ENCODE data around the gene MAST1.
"Not testable (repeated sequence)": the region's sequence is repeated elsewhere in the genome, so short reads cannot be mapped to it uniquely, and the experiment has no call there.

The MAST1 gene

DNA sequence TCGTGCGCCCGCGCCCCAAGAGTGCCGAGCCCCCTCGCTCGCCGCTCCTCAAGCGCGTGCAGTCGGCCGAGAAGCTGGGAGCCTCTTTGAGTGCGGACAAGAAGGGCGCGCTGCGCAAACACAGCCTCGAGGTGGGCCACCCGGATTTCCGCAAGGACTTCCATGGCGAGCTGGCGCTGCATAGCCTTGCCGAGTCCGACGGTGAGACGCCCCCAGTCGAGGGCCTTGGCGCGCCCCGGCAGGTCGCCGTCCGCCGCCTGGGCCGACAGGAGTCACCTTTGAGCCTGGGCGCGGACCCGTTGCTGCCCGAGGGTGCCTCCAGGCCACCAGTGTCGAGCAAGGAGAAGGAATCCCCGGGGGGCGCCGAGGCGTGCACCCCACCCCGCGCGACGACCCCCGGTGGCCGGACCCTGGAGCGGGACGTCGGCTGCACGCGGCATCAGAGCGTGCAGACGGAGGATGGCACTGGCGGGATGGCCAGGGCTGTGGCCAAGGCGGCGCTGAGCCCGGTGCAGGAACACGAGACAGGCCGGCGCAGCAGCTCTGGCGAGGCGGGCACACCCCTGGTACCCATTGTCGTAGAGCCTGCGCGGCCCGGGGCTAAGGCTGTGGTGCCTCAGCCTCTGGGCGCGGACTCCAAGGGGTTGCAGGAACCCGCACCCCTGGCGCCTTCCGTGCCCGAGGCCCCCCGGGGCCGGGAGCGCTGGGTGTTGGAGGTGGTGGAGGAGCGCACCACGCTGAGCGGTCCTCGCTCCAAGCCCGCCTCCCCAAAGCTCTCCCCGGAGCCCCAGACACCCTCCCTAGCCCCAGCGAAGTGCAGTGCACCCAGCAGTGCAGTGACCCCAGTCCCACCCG, 35.8 kb downstream of the MAST1 start:
- DNase-seq: no peak

DNA sequence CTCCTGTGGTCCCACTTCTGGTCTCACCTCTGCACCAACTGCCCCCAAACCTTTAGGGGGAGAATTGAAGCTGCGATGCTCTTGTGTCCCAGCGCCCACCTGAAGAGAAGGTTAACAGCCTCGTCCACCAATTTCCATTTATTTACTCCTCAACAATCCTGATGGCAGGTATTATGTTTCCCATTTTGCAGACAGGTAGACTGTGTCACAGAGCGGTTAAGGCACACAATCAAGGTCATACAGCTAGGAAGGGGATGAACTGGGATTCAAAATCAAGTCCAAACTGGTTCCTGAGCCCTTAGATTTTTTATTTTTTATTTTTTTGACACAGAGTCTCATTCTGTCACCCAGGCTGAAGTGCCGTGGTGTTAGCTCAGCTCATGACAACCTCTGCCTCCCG, 36.8 kb downstream of the MAST1 start:
- no peak for DNase-seq

DNA sequence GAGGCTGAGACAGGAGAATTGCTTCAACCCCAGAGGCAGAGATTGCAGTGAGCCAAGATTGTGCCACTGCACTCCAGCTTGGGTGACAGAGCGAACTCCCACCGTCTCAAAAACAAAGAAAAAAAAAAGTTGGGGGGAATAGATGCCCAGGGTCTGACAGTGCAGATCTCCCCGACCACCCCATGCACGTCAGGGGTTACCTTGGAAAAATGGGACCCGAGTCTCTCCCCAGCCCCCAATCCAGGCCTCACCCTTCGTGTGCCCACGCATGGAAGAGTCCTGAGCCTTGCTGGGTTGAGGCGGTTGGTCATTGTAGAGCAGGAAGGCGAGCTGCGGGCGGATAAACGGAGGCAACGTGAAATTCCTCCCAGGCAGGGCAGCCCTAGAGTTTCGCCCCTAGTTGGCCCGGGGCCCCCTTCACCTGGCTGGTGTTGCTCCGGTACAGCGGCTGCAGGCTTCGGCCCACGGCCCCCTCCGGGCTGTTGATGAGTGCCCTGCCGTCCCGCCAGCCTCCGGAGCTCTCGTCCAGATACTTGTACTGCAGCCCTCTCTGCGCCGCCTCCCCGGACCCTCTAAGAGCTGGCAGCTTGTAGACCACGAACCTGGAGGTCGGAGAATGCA, 42.3 kb downstream of the MAST1 start:
- DNase-seq: no peak

DNA sequence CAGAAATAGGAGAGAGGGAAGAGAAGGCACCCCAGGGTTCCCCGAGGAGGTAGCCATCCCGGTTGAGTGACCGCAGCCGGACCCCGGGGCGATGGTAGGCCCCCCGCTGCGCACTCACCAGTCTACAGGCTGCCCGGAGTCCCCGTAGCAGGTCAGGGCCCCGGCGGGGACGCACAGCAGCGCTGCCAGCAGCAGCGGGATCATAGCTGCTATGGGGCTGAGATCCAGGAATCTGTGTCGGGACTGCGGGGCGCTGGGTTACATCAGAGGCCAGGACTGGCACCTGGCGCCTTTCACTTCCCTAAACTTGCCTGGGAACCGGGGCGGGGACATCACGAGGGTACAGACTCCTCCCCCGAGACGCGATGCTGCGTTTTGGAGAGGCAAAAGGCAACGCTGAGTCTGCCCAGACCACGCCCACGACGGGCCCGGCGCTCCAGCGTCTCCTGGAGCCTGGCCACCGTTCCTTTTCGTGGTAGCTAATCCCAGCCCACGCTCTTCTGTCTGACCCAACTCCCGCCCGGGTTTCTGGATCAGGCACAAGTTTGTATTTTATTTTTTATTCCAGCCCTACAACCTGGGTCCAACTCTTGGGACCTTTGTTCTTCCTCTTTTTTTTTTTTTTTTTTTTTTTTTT, 43.0 kb downstream of the MAST1 start, which contains the start of gene DNASE2:
DNASE2 (minus strand) TSS at position 278 of the 637 bp plus-strand sequence; CDS start at position 204, 74 bp downstream.
- DNase-seq: peak; percentile 93

DNA sequence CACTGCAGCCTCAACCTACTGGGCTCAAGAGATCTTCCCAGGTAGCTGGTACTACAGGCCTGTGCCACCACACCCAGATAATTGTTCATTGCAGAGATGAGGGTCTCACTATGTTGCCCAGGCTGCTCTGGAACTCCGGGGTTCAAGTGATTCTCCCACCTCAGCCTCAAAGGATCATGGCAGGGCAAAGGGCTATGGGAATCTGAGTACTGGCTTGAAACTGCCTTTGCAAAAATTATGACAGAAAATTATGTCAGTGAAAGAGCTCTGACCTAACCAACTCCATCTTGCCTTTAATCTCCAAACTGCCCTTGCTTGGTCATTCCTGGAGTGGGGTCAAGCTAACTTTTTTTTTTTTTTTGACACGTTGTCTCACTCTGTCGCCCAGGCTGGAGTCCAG, 44.3 kb downstream of the MAST1 start:
- no peak for DNase-seq

DNA sequence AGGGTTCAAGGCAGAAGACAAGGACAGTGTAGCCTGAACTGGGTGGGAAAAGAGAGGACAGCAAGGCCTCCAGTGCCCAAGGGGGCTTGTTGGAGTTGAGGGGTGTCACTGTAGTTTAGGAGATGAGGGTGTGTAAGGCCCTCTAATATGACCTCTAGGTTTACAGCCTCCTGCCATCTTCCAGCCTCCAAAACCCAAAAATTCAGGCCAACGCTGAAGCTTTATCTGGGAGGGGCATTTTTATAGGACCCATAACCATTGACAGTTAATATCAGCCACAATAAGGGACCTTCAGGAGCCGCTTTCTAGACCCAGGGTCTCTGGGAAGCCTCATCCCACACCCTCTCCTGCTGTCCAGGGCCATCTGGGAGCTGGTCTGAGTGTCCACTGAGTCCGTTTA, 45.9 kb downstream of the MAST1 start:
- DNase-seq: no peak

DNA sequence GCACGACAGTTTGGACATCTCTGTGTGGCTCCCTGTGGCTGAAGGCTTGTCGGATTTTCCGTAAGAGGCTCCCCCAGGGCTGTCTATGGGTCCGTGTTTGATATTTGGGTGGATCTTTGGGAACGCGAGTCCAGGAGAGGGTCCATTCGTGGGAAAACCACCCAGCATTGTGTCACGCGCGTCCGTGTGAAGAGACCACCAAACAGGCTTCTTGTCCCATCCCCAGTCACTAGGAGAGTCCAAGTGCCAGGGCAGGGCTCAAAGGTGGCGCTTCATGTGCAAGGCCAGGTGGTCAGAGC, 46.3 kb downstream of the MAST1 start:
- DNase-seq: no peak

DNA sequence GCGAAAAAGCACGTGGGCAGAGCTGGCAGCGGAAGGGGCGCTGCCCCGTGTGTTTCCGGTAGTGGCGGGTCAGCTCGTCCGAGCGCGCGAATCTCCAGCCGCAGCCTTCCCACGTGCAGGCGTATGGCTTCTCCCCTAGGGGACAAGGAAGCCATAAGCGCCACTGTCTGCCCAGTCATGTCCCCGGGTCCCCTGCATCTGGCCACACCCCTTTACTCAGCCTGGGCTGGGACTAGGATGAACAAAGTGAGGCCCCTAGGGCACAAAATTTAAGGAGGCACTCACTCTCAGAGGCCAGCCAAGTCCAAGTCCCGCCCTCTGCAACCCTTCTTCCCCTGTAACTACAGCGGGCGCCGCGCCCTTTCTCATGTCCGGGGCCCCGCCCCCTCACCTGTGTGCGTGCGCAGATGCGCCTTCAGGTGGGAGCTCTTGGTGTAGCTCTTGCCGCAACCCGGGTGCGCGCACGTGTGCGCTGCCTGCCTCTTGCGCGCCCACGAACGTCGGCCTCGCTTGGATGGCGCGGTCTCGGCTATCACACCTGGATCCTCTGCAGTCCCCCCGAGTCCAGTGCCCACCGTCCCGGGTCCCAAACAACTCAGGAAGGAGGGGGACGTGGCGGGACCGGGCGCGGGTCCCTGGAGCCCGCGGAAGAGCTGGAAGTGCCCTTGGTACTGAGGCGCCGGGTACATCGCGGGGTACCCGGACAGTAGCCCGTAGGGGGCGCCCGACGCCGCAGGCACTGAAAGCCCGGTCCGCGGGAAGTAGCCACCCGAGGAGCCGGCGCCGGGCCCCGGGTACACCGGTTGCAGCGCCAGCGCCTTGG, 46.8 kb downstream of the MAST1 start:
- DNase-seq: no peak

DNA sequence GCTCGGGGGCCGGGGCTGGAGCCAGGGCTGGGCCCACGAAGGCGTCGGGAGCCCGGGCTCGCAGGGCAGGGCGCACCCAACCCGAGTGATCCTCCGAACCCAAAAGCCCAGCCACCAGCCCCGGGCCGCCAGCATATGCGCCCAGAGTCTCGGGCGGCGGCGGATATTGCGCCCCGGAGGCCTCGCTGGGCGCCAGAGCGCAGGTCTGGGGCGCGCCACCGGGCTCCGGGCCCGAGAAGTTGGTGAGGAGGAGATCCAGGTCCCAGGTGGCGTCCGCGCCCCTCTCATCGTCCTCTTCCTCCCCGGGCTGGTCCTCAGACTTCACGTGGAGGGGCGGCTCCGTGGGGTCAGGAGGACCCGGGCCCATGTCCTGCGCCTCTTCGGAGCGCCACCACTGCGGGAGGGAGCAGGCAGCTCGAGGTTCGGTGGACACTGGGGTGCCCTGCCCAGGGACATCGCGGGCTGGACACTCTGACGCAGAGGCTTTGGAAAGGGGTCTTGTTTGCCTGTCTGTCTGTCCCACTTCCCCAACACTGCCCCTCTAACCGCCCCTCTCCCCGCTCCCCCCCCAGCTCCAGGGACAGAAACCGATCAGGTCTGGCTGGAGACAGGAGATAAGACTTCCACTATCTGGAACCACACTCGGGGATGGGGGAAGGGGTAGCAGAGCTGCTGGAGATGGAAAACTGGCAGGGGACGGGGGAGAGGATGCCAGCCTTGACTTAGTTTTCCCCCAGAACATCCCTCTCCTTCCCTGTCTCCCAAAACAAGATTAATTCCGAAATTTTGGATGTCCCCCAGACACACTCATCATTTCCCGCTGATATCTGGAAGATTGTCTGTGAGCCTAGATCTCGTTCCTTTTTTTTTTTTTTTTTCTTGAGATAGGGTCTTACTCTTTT, 47.7 kb downstream of the MAST1 start:
- DNase-seq: no peak

DNA sequence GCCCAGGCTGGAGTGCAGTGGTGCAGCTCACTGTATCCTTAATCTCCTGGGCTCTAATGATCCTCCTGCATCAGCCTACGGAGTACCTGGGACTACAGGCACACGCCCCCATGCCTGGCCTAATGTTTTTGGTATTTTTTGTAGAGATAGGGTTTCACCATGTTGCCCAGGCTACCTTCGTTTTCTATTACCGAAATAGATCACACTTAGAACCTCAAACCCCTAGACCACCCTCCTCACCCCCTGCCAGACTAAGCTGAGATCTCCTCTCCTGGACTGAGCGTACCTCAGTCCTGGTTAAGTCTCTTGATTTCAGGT, 48.3 kb downstream of the MAST1 start:
- DNase-seq: no peak

DNA sequence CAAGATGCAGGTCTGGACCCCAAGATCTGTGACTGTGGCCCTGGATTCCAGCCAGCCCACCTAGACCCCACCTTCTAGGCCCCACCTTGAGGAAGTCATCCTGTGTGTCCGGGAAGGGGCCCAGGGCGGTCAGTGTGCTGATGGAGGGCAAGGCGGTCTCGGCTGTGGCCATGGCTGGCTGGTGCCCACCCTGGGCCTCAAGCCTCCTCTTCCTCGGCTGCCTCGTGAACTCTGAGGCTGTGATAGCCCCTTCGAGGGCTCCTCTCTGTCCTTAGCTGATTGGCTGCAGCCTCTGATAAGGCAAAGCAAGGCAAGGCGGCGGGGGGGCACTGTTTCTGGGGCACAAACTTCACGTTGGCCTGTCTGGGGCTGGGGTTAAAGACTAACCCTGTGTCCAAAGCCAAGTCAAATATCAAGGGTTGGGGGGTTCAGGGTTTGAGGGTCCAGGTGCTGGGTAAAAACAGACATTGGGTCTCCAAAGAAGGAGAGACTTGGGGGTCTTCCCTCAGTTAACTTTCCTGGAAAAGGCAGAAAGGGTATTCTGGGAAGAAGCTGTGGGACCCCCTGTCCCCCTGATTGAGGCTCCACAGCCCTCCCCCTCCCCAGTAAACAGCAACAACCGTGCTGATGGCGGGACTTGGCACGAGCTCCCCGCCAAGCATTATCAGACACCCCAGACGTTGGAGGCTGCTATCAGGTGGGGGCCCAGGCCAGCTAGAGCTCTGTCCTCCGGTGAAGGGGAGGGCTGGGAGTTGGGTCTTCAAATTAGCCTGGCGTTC, 48.8 kb downstream of the MAST1 start, which contains the start of gene KLF1:
KLF1 (minus strand) TSS at position 233 of the 779 bp plus-strand sequence; CDS start at position 172, 61 bp downstream.
- DNase-seq: no peak

DNA sequence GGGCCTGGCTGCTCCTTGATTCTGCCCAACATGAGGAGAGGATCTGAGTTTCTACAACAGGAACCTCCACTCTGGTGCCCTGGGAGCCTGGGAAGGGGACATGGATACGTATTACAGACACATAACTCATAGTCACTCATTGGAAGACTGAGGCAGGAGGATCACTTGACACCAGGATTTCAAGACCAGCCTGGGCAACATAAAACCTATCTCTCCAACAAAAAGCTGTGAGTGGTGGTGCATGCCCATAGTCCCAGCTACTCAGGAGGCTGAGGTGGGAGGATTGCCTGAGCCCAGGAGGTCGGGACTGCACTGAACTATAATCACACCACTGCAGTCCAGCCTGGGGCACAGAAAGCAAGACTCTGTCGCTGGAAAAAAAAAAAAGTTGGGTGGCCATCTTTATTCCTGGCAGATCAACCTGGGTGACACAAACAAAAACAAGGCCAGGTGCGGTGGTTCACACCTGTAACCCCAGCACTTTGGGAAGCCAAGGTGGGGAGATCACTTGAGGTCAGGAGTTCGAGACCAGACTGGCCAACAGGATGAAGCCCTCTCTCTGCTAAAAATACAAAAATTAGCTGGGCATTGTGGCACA, 49.8 kb downstream of the MAST1 start:
- no peak for DNase-seq

DNA sequence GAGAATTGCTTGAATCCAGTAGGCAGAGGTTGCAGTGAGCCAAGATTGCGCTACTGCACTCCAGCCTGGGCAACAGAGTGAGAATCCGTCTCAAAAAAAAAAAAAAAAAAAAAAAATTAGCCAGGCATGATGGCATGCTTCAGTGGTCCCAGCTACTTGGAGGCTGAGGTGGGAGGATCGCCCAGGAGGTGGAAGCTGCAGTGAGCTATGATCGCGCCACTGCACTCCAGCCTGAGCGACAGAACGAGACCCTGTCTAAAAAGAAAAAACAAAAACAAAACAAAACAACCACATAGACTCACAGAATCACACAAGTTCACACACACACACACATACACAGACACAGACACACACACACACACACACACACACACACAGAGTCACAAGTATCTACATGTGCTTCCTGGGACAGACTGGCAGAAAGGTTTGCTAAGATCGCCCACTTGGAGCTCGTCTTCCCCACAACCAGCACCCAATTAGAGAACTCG, 52.0 kb downstream of the MAST1 start:
- not testable (repeated sequence) for DNase-seq

DNA sequence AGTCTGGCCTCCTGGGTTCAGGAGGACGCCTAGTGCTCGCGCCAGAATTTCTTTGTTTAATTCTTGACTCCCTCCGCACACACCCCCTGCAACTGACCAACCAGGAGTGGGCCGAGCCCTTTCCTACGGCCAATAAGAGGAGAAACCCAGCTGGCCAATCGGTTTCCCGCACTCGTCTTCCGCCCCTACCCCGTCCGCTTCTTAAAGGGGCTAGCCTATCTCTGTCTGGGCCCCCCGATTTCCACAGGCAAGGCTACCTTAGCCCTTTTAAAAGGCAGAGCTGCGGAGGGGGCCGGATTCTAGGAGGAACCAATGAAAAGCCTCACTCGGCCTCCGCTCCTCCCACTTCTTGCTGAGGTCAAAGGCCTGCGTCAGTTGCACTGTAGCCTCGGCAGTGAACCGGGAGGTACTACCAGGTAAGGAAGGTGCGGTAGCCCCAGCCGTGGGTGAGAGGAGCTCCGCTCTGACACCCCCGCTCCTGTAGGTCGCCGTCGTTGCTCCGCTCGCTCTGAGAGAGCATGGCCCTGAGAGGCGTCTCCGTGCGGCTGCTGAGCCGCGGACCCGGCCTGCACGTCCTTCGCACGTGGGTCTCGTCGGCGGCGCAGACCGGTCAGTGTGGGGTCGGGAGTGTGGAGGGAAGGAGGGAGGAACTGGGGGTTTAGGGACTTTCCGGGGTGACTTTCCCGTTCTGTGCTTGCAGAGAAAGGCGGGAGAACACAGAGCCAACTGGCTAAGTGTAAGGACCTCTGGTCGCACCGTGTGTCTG, 52.7 kb downstream of the MAST1 start, which contains the start of gene GCDH:
GCDH (plus strand) TSS at position 374 of the 766 bp plus-strand sequence; CDS start at position 519, 145 bp downstream.
- DNase-seq: peak; percentile 98

DNA sequence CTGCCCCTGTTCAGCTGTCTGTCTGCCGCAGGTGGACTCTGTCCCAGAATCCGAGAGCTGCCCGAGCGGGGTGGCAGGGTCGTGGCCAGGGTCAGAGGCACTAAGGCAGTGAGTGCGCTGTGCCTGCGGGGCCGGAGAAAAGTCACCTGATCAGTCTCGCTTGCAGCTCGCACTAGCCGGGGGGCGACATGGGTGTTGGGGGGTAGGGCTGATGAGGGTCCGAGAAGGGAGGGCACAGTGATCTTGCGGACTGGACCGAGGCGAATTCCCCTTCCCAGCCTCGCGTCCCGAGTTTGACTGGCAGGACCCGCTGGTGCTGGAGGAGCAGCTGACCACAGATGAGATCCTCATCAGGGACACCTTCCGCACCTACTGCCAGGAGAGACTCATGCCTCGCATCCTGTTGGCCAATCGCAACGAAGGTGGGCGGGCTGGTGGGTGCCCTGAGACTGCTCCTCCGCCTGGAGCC, 53.3 kb downstream of the MAST1 start:
- no peak for DNase-seq

DNA sequence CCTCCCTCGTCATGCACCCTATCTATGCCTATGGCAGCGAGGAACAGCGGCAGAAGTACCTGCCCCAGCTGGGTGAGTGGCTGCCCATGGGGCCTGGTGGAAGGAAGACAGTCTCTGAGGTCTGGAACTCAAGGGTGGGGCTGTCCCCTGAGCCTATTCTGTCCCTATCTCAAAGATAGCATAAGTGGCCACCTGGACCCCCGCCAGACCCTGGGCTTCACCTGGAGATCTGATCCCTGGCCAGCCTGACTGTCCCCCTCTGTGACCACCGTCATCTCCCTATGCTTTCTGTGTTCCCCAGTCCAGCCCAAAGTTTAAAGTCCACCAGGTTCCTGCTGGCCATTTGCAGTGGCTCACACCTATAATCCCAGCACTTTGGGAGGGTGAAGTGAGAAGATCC, 55.3 kb downstream of the MAST1 start:
- no peak for DNase-seq

DNA sequence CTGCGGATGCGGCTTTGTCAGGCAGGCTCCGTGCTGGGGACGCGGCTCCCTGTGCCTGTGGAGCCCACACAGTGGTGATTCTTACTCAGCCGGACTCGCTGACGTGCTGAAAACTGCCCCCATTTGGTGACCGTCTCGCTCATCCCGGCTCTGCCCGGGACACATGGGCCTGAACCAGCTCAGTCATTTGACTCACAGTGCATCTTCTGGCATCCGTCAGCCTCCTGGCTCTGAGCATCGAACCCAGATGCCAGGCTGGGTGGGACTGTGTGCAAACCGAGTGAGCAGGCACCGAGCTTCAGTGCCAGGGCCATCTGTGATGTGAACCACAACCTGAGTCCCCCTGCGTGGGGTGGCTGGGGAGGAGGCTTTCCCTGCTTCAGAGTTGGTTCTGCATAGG, 58.1 kb downstream of the MAST1 start:
- DNase-seq: no peak

DNA sequence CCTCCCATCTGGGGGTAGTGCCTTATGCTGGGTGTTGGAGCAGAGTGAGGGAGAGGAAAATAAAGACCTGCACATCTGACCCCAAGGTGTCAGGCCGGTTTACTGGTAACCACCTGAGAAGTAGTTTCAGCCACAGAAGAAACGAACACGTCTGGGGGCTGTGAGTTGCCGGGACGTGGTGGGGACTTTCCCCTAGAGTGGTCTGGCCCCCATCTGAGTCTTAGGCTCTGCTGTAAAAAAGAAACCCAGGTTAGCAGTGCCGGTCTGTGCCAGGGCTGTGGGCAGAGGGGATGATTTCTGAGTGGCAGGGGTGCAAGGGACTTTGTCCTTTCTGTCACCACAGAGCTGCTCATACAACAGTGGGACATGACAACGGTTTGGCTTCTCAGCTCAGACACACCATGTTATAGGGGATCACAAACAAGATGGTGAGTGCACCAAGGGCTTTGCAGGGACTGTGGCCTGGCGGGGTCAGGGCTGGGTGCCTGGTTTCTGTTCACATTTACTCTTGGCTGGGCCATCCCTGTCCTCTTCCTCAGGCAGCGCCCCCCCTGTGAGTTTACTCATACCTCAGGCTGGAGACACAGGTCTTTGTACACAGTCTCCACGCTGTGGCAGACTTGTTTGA, 61.7 kb downstream of the MAST1 start:
- no peak for DNase-seq

DNA sequence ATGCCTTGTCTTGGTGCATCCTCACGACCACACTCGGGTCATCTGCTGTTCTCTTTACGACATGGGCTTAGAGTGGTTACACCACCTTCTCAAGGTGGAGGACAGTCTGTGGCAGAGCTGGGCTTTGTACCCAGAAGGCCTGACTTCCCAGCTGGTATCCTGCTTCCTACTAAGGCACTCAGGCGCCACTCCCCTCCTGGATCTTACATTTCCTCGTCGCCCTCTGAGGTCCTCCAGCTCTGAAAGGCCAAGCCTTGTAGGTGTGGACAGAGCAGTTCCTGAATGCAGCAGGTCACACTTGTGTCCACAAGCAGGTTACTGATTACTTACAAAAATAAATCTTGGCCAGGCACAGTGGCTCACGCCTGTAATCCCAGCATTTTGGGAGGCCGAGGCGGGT, 68.9 kb downstream of the MAST1 start:
- DNase-seq: peak; percentile 21

All from left hindlimb (tissue), 1 donor.